H1 (cell line): ENCODE measurements around the gene ANKFN1. TPM values are rescaled to one million over a fixed set of nuclear protein-coding genes. Genes with fewer than 3 reads are reported as not detected.

ENCODE experiments used
- KDM5A ChIP-seq: fragments of 200-600 bp; IDR thresholded peaks from 2 replicates; pipeline ENCODE4 v1.7.1; 2012; ENCODE audit warnings: mild to moderate bottlenecking, low read length, inconsistent platforms, mixed read lengths
- RNF2 ChIP-seq: fragments of 200-900, 300-1000 bp; sonication (generic); IDR thresholded peaks from 2 replicates; pipeline ENCODE4 v1.7.1; 2016; ENCODE audit warnings: borderline replicate concordance, low read depth, mild to moderate bottlenecking, antibody characterized with exemption, low read length; ENCODE audit not compliant: poor library complexity, severe bottlenecking; ENCODE audit errors: missing control alignments
- SP2 ChIP-seq: IDR thresholded peaks from 2 replicates; pipeline ENCODE4 v1.6.1; 2012; ENCODE audit warnings: mild to moderate bottlenecking, low read length, inconsistent platforms
- TAF7 ChIP-seq: optimal IDR thresholded peaks from 2 replicates; pipeline ENCODE3; 2011; ENCODE audit warnings: low read depth, mild to moderate bottlenecking, inconsistent platforms, low read length, moderate library complexity, borderline replicate concordance
- TCF12 ChIP-seq: IDR thresholded peaks from 2 replicates; pipeline ENCODE4 v1.6.1; 2011; ENCODE audit warnings: low read depth, mild to moderate bottlenecking, low read length
- ZNF274 ChIP-seq: IDR thresholded peaks from 2 replicates; pipeline ENCODE4 v1.7.0; 2012; ENCODE audit warnings: low read length, borderline replicate concordance; ENCODE audit errors: extremely low read depth
- polyA plus RNA-seq, 7 experiments: library from polyadenylated mRNA; depleted of rRNA in 3 of 7; stranded (reverse) in 5 of 7; unstranded in 2 of 7; fragments of >200 nt in 5 of 7; fragments of 200-250 nt in 2 of 7; gene quantifications; 1 replicate in 5 of 7; 2 replicates in 1 of 7; 4 replicates in 1 of 7; pipeline versions ENCODE4 v1.2.1 to v1.2.3, GENCODE V29; 2011 to 2013; ENCODE audit warnings: missing spikeins in 2 of 7, mixed read lengths in 2 of 7
- total RNA-seq: library from RNA; stranded (reverse); fragmentation: NEBNext Ultra II Directional; extraction: Animal tissue kit (Norgen Biotek cat#: 25700); gene quantifications from 2 replicates; pipeline ENCODE4 v1.2.1, GENCODE V29; 2021
- TF ChIP-seq, protein P1 (sequence below): IDR thresholded peaks from 2 replicates; pipeline ENCODE4 v1.6.1; 2011; ENCODE audit warnings: low read depth, mild to moderate bottlenecking, low read length; ENCODE audit not compliant: insufficient read depth

Gene ANKFN1
- total and polyA plus RNA-seq, 2 of the 8 experiments (the other 6 are each of a cell fraction or from before 2014, with no cell fraction given) = not detected

DNA sequence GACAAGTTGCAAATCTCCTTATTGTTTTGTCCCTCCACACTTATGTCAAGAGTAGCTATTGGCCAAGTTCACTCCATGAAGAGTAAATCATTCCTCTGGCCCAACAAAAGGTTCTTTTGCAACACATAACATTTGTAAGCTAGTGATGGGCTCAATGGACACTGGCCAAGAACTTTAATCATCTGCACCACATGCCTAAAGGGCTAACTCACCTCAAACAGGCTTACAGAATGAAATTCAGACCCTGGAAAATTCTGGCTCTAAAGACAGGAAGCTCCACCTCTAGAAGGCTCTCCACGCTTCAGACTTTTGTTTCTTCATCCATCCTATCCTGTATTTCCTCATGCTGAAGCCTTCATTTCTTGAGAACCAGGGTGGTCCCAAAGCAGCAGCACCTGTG lies 10.9 kb upstream of the ANKFN1 start (continued):
- TF ChIP-seq RNF2 (no peak), ZNF274 (no peak), KDM5A (no peak), TAF7 (no peak), SP2 (no peak), TCF12 (no peak)
- TF ChIP-seq, protein P1, sequence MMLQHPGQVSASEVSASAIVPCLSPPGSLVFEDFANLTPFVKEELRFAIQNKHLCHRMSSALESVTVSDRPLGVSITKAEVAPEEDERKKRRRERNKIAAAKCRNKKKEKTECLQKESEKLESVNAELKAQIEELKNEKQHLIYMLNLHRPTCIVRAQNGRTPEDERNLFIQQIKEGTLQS = no peak
